CD4-positive, alpha-beta T cell treated with Interleukin-12 subunit alpha and Interleukin-12 subunit beta, for 1 hour (primary cell): Measurements from ENCODE around the gene RNU7-1.

Experiments
- DNase-seq: peaks from one replicate; pipeline ENCODE4 v3.0.0-alpha.2; 2020

Gene RNU7-1

DNA sequence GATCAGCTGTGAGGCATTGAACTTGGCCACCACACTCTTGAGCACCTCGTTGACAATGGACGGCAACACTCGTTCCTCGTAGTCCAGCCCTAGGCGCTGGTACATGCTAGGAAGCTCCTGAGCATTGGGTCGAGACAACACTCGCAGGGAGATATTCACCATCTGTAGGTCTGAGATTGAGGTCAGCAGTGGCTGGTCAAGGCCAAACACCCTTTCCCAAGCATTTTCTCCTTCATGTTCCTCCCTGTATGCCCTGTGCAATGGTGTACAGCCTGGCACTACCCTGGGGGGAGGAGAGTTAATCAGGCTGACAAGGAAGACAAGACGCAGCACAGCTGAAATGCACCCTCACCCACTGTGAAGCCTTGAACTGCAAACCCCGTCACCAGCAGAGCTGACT is 24.8 kb downstream of the RNU7-1 start:
- DNase-seq: no peak

DNA sequence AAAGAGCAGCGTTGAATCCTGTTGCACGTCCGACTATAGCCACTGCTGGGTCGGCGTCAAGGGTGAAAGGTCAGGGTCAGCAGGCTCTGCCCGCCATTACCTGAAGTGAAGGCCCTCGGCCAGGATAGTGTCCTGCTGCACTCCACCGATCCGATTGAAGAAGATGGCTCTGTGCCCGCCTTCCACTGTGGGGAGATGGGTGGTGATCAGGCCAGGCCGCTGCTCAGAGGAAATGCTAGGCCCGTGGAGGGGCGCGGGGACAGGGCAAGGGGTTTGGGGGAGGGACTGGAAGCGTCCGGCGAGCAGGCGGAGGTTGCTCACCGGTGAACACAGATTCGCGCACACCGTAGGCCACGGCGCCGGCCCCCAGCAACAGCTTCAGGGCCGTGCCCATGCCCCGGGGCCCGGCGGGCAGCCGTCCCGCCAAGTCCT is 26.5 kb downstream of the RNU7-1 start:
- DNase-seq: no peak

DNA sequence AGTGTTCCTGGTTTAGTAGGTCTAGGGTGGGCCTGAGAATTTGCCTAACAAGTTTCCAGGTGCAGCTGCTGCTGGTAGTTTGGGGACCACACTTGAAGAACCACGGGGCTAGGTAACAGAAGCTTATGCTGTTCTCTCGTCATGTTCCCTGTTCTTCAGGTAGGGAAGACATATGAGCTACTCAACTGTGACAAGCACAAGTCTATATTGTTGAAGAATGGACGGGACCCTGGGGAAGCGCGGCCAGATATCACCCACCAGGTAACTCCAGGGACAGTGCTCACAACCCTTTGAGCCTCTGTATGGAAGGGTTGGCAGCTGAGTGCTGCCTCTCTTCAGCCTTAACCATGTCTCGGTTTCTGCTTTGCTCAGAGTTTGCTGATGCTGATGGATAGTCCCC is 30.6 kb downstream of the RNU7-1 start:
- DNase-seq: no peak

DNA sequence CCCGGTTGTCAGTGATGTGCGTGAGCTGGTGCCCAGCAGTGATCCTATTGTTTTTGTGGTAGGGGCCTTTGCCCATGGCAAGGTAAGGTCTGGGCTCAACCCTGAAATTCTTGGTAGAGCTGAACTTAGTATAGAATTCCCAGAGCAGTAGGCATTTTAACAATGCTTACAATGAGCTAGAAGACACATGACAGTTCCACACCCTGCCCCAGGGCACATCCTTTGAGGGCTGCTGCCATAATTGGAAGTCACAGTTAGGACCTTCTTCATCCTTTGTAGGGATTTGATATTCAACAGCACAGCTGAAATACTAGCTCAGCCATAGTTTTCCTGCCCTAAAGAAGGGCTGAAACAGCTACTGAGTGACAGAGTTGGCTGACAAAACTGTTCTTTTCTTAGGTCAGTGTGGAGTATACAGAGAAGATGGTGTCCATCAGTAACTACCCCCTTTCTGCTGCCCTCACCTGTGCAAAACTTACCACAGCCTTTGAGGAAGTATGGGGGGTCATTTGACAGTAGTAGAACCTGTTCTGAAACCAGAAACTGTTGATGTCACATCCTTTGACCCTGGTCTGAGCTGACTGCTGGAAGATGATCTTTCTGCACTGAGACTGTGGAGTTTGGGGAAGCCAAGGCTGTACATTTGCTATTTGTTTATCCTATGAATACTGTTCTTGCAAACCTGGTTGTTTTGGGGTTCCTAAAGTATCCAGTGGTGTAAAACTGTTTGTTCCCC is 31.8 kb downstream of the RNU7-1 start:
- DNase-seq: no peak

DNA sequence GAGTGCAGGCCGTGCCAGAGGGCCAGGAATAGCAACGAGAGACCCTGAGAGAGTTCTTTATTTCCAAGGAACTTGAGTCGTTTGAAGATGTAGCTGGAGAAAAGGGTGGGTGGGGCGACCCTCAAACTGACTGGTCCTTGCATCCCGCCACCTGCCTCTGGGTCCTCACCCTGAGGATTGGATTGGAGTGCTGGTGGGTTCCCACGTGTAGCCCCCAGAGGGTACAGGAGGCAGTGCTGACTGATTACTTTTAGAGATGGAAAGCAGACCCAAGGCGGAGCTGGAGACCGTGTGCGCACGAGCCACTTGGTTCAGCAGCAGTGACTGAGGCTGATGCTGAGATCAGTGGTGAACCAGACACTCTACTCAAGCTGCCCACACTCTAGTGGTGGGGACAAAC is 34.0 kb downstream of the RNU7-1 start:
- DNase-seq: no peak

DNA sequence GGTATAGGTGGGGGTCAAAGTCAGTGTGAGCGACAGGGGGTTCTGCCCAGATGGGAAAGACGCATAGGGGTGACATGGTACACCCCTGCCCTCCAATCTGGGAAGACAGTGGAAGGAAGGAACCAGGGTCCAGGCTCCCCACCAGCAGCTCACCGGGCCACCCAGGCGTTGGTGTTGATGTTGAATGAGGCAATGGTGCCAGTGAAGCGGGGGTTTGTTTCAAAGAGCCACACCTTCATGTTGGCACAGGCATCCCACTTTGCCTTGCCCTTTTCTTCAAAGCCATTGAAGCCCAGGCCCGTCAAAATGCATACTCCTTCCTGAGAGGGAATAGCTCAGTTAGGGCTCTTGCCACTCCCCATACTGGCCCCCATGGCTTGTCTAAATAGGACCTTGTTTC is 34.6 kb downstream of the RNU7-1 start:
- no peak for DNase-seq

DNA sequence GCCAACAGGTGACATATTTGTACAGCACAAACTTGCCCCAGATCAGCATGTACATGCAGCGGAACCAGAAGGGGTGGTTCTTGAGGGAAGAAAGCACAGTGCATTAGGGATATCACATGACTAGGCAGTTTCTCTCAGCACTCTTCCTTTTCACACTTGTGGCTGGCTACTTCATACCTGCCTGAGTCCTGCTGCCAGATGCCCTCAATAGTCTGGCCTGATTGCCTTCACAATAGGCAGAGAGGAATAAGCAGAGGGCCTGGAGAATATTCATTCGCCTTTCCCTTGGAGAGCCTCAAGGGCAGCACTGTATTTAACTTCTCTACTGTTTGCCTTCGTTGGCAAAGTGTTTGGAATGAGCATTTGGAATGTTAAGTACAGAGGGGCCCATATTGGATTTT is 35.0 kb downstream of the RNU7-1 start:
- no peak for DNase-seq

DNA sequence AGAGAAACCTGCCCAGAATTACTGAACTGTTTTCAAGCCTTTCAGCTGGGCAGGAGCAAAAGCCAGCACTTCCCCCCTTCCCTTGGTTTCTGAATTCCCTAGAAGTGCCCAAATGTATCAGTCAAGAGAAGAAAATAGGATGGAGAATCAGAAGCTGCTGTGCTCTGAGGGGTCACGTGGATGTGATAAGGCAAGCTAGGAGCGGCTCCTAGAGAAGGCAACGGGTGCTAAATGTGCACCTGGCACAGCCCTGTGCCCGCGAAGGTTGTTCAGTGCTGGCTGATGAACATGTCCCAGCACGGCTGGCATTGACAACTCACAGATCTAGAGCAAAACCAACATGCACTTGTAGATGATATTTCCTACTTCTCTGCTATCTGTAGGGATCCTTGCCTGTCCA is 35.4 kb downstream of the RNU7-1 start:
- no peak for DNase-seq

DNA sequence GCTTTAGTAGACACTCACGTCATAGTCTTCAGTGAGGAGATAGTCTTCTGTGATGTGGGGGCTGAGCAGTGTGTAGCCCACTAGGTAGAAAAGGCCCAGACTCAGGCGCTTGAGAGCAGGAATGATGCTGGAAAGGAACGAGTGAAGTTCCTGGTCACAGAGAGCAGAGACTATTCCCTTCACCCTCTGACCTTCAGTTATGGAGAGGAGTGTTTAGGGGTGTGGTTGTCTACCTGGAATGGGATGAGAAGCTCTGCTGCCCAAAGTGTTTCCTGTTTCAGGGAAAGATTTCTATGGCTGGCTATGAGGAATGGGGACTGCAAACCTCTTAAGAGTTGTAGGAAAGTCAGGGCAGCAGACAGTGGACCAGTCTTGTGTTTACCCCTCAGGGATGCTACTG is 35.8 kb downstream of the RNU7-1 start:
- no peak for DNase-seq

DNA sequence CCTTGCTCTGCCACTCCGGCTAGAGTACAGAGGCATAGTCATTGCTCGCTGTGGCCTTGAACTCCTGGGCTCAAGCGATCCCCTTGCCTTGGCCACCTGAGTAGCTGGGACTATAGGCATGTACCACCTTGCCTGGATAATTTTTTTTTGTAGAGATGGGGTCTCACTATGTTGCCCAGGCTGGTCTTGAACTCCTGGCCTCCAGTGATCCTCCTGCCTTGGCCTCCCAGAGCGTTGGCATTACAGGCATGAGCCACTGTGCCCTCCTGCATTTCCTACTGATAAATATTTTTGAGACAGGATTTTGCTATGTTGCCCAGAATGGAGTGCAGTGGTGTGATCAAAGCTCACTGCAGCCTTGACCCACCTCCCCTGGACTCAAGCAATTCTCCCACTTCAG is 36.5 kb downstream of the RNU7-1 start:
- no peak for DNase-seq

DNA sequence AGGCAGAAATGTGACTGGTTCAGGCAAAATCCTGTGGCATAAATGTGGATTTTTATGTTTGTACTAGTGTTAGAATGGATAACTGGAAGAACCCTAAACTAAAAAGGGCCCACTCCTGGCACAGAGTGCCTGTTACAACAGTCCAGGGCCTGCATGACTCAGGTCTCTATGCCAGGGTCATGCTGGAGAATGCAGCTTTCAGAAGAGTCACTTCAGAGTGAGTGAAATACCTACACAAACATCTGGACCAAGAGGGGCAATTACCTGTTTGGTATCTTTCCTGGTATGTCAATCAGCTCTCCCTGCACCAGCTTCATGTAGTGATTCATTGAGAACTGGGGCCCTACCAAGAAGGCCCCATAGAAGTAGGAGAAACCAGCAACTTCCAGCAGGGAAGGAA is 37.1 kb downstream of the RNU7-1 start:
- no peak for DNase-seq

DNA sequence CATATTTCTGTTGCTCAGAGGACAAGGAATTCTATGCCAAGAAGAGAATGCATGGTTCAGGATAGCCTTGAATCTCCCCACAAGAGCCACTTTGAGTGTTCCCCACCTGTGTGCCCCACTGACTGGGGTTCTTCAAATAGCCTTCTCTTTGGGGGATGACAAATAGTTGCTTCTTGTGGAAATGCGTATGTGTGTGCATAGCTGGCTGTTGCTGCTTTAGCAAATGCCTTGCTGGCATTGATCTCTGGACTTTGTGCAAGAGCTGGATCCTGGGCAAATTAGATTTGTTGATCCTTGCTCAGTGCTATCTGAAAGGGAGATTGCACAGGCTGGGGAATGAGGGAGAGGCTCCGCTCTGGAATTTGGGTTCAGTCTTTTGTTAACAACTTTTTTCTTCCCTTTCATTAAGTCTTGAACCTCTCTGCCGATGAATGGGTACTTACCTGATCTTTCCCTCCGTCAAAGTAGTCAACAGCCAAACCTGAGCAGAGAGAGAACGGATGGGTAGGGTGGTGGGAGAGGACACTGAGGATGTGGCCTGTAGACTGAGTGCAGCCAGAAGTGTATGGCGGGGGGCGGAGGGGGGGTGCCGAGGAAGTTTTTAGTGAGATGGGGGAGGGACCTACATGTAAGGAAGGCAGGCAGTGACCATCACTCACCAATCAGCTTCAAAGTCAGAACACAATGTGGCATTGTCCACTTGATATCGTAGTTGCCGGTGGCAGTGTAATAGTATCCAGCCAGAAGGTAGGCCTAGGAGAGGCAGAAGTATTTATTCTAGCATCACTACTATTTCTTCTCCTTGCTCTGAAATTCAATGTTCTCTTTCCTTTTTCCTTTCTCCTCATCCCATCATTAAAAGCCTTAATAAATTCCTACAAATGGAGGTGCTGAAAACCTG is 37.8 kb downstream of the RNU7-1 start:
- DNase-seq: no peak

DNA sequence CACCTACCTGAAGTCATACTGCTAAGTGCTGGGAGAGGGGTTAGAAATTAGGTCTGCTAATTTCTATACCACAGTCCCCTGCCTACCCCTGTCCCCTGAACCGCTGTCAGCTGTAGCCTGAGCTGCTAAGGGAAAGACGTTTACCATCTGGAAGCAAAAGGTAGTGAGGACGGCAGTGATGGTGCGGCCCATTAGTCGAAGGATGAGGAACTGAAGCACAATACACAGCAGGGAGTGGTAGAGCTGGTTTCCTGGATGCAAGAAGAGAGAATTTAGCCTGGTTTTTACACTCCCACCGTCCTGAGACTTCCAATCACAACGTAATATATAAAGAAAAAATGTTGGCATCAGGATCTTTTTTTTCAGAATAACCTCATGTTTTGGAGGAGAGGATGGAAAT is 38.9 kb downstream of the RNU7-1 start:
- DNase-seq: no peak

DNA sequence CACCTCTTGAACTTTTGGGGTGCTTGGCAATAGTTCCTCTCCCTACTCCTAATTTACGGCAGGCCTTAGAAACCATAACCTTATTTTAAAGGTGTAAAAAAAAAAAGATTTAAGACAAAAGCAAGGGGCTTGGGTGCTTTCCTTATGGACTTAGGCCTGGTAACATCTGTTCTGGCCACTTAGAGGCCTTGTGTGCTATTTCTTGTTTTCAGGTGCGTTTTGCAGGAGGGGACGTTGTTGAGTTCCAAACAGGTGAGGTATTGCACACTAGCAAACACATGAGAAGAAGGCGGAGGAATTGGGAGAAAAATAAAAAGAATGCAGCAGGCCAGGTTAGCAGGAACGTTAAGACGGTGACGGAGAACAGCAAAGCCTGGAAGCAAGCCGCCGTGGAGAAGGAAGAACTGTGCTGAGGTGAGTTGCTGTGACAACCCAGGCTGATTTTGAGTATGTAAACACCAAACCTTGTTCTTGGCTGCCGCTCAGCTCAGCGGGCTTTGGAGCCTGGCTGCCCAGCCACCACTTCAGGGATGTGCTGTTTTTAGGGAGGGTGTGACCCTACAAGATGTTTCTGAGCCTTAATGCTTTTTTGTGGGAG is 44.4 kb downstream of the RNU7-1 start:
- DNase-seq: no peak
